Loucy (cell line): ENCODE data around the gene WDR46.

ENCODE experiments used
- EZH2phosphoT487 ChIP-seq: fragments of 200-600 bp; IDR thresholded peaks from 2 replicates; pipeline ENCODE4 v1.6.1; 2018; ENCODE audit warnings: antibody characterized with exemption, mild to moderate bottlenecking, moderate library complexity, borderline replicate concordance
- TF ChIP-seq, protein P1 (sequence below): fragments of 200-600 bp; sonication (generic); conservative IDR thresholded peaks from 2 replicates; pipeline ENCODE4 v1.5.1; 2014; ENCODE audit warnings: mild to moderate bottlenecking, antibody characterized with exemption, low read length

DNA sequence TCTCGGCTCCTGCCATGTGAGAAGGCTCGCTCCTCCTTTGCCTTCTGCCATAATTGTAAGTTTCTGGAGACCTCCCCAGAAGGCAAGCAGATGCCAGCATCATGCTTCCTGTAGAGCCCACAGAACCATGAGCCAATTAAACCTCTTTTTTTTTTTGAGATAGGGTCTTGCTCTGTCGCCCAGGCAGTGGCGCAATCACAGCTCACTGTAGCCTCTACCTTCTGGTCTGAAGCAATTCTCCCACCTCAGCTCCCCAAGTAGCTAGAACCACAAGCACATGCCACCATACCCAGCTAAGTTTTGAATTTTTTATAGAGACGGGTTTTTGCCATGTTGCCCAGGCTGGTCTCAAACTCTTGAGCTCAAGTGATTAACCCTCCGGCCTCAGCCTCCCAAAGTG lies 52.2 kb downstream of the WDR46 start:
- TF ChIP-seq, protein P1, sequence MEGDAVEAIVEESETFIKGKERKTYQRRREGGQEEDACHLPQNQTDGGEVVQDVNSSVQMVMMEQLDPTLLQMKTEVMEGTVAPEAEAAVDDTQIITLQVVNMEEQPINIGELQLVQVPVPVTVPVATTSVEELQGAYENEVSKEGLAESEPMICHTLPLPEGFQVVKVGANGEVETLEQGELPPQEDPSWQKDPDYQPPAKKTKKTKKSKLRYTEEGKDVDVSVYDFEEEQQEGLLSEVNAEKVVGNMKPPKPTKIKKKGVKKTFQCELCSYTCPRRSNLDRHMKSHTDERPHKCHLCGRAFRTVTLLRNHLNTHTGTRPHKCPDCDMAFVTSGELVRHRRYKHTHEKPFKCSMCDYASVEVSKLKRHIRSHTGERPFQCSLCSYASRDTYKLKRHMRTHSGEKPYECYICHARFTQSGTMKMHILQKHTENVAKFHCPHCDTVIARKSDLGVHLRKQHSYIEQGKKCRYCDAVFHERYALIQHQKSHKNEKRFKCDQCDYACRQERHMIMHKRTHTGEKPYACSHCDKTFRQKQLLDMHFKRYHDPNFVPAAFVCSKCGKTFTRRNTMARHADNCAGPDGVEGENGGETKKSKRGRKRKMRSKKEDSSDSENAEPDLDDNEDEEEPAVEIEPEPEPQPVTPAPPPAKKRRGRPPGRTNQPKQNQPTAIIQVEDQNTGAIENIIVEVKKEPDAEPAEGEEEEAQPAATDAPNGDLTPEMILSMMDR: no peak
- no peak for TF ChIP-seq EZH2phosphoT487
